ENCODE results near the gene FKBP2. TPM values are rescaled to one million over a fixed set of nuclear protein-coding genes. Genes with fewer than 3 reads are reported as not detected.
A peak's percentile ranks its signal among the peaks of the same experiment; 100 is the strongest.

The FKBP2 gene
- total and polyA plus RNA-seq, 2 of the 13 experiments (the other 11 are each of a cell fraction or from before 2014, with no cell fraction given), result 30.1 to 53.3 TPM

- TF ChIP-seq KLF11 (CRISPR knock-in tag; IDR thresholded peaks at IDR 0.05) (no peak), FOSL1 (CRISPR knock-in tag; IDR thresholded peaks at IDR 0.05; ENCODE audit: borderline replicate concordance) (no peak), POLR2G (IDR thresholded peaks at IDR 0.05; ENCODE audit: low read depth, low read length) (0 out of 2 replicates have a peak, but pooled peaks have one; percentile 39), SNAPC4 (CRISPR knock-in tag; IDR thresholded peaks at IDR 0.05) (no peak), KAT8 (CRISPR knock-in tag; IDR thresholded peaks at IDR 0.05) (0 out of 2 replicates have a peak, but pooled peaks have one; percentile 53), ZNF446 (CRISPR knock-in tag; IDR thresholded peaks at IDR 0.05) (no peak), SYNCRIP (IDR thresholded peaks at IDR 0.05; ENCODE audit: insufficient read depth, low read depth, low read length) (no peak), ZNF850 (CRISPR knock-in tag; conservative IDR thresholded peaks at IDR 0.05) (no peak), MIER2 (CRISPR knock-in tag; IDR thresholded peaks at IDR 0.05) (no peak), ZNF24 (IDR thresholded peaks at IDR 0.05) (no peak), NFAT5 (CRISPR knock-in tag; IDR thresholded peaks at IDR 0.05) (peak; percentile 56; the same call in 1 of the 2 replicates), CHD4 (IDR thresholded peaks at IDR 0.05; ENCODE audit: borderline replicate concordance, low read length) (no peak), ATF4 (CRISPR knock-in tag; IDR thresholded peaks at IDR 0.05) (no peak), GPBP1L1 (CRISPR knock-in tag; IDR thresholded peaks at IDR 0.05) (no peak)
Observed at GRCh38 chr11:64241491-64242374, 838 bp downstream of the FKBP2 start (continued).

Data from HepG2 (cell line).